ENCODE measurements around the gene OGDH. TPM values are rescaled to one million over a fixed set of nuclear protein-coding genes. Genes with fewer than 3 reads are reported as not detected.

OGDH gene
- total RNA-seq, 4 donors from 2014 or later, result 38.2 to 97.6 (median 78.6) TPM

DNA sequence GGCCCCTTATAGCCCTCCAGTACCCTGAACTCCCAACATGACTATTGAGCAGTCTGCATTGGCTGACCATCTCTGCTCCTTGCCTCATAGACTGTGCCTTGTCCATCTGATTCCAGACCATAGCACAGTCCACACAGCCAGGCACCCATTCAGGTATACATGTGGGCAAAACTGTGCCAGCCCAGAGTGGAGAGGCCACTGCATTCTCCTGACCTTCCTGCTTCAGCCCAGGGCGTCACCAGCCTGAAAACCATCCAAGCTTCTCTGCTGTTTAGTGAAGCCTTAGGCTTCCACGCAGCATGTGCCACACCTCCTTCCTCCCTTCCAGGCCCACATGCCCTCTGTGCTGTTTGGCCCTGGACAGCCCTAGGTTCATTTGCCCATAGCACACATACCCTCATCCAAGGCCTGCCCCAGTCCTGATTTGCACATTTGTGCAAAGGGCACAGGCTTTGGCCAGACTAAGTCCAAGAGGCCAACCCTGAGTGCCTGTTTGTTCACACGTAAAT lies 43.2 kb upstream of the OGDH start:
- no peak for DNase-seq
- H3K4me1 ChIP-seq, result no peaks in the 10 kb centered on the region
- TF ChIP-seq POLR2A (IDR thresholded peaks at IDR 0.05), result no peak
- TF ChIP-seq, protein P1, sequence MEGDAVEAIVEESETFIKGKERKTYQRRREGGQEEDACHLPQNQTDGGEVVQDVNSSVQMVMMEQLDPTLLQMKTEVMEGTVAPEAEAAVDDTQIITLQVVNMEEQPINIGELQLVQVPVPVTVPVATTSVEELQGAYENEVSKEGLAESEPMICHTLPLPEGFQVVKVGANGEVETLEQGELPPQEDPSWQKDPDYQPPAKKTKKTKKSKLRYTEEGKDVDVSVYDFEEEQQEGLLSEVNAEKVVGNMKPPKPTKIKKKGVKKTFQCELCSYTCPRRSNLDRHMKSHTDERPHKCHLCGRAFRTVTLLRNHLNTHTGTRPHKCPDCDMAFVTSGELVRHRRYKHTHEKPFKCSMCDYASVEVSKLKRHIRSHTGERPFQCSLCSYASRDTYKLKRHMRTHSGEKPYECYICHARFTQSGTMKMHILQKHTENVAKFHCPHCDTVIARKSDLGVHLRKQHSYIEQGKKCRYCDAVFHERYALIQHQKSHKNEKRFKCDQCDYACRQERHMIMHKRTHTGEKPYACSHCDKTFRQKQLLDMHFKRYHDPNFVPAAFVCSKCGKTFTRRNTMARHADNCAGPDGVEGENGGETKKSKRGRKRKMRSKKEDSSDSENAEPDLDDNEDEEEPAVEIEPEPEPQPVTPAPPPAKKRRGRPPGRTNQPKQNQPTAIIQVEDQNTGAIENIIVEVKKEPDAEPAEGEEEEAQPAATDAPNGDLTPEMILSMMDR (IDR thresholded peaks at IDR 0.05), result no peak
- no peaks in the 10 kb centered on the region for H3K9me3 ChIP-seq
- H3K27ac ChIP-seq, result no peak overlapping the region
- no peaks in the 10 kb centered on the region for H3K27me3 ChIP-seq
- intact Hi-C loops (cut with DNase I; ENCODE audit: low total_unique reads), result no loop called here
- no peaks in the 10 kb centered on the region for H3K36me3 ChIP-seq
- H3K4me3 ChIP-seq, result no peak overlapping the region

DNA sequence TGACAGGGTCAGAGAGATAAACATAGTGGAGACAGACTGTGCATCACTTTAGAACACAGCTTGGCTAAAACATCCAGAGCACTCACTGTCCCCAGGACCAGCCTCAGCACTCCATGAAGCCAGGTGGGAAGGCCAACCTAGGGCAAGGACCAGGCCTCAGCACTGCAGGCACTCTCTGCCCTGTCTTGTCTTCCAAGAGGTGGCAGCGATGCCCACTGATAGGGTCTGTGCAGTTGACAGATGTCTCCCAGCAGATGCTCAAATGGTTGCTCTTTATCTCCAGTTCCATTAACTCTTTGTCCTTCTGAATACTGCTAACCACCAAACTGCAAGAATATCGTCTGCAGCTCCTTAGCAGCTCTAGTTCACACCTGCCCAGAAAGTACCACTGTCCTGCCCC lies 41.8 kb upstream of the OGDH start:
- TF ChIP-seq POLR2A (IDR thresholded peaks at IDR 0.05), result no peak
- TF ChIP-seq, protein P1 (IDR thresholded peaks at IDR 0.05), result no peak
- Histone ChIP-seq H3K36me3 (no peaks in the 10 kb centered on the region), H3K27me3 (no peaks in the 10 kb centered on the region), H3K27ac (no peak overlapping the region), H3K4me3 (no peak overlapping the region), H3K4me1 (no peaks in the 10 kb centered on the region), H3K9me3 (no peaks in the 10 kb centered on the region)
- intact Hi-C loops (cut with DNase I; ENCODE audit: low total_unique reads), result no loop called here
- DNase-seq, result peak in 1 of 2 donors; percentile 6

DNA sequence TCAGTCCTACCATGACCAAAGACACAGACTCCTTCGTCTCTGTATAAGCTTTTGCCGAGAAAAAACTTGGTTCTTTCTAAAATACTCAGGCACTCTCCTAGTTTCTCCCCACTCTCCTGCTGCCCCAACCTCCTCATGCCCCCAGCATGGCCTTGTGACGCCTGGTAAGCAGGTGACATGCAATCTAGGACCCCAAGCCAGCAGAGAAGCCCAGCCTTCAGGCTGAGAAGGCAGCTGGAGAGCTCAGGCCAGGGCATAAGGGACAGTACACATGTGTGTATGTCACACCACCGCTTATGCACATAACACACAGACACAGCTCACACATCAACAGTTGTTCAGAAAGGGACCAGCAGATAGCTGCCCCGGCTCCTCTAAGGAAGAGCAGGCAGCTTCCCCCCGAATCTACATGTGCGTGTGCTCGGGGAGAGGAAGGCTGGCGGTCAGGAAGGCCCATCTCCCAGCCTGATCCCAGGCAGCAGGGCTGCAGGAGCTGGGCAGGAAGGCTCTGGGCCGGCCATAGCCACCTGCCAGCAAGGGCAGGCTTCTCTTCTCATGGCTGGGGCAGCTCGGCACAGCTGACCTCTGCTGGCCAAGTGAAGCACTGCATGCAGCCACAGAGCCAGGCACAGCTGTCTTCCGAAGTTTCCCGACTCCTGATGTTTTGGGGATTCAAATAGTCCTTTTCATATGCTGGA lies 41.2 kb upstream of the OGDH start:
- Histone ChIP-seq H3K9me3 (no peaks in the 10 kb centered on the region), H3K36me3 (no peaks in the 10 kb centered on the region), H3K27me3 (no peaks in the 10 kb centered on the region), H3K27ac (no peak overlapping the region), H3K4me1 (no peaks in the 10 kb centered on the region), H3K4me3 (no peak overlapping the region)
- intact Hi-C loops (cut with DNase I; ENCODE audit: low total_unique reads), result no loop called here
- no peak for TF ChIP-seq POLR2A (IDR thresholded peaks at IDR 0.05)
- TF ChIP-seq, protein P1 (IDR thresholded peaks at IDR 0.05), result peak; percentile 83 to 90 (median 84)
- DNase-seq, result peak; percentile 47 to 59

DNA sequence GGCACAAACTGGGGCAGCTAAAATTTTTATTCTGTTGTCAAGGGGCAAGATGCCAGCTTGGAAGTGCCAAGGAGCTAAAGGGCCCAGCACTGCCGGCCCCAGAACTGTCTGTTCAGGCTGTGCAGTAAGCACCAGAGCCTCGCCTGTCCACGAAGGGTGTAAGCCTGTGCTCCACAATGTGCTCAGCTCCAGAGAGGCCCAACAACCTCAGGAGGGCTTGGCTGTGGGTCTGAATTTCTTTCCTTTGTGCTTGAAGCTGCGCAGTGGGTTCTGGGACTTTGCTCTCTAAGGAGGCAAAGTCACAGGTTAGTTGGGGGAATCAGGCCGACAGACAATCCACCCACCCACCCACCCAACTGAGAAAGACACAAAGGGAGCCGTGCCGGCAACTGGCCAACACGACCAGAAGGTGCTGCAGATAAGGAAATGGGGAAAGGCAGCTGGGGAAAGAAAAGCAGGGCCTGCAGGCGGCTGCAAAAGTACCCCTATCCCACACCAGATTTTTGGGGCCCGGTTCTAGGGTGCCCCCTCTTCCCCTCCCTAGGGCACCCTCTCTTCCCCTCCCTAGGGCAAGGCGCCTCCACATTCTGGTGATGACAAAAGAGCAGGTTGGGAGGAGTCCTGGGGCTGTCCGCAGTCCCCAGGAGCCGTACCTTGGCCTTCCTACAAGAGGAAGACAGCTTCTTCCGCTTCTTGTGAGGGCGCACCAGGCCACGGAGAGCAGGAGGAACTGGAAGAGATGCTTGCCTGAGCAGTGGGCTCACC lies 40.5 kb upstream of the OGDH start:
- Histone ChIP-seq H3K4me3 (no peak overlapping the region), H3K9me3 (no peaks in the 10 kb centered on the region), H3K27me3 (no peaks in the 10 kb centered on the region), H3K36me3 (no peaks in the 10 kb centered on the region), H3K4me1 (no peaks in the 10 kb centered on the region), H3K27ac (no peak overlapping the region)
- intact Hi-C loops (cut with DNase I; ENCODE audit: low total_unique reads), result no loop called here
- DNase-seq, result no peak
- TF ChIP-seq, protein P1 (IDR thresholded peaks at IDR 0.05), result no peak
- TF ChIP-seq POLR2A (IDR thresholded peaks at IDR 0.05), result no peak

DNA sequence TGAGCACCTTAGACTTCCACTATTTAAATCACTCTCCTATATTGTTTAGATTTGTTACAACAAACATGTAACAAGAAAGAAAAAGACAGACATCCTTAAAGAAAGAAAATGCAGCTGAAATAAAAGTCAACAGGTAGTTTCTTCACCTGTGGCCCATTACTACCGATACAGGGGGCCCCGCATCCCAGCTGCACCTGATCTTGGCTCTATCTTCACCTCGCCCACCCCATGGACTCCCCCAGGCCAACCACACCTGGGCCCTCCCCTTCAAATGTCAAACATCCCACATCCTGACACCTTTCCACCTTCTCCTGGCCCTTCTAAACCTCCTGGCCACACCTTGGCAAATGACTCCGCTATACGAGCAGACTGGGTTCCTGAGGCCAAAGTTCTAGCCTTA lies 39.7 kb upstream of the OGDH start:
- no peak for DNase-seq
- Histone ChIP-seq H3K27me3 (no peaks in the 10 kb centered on the region), H3K36me3 (no peaks in the 10 kb centered on the region), H3K4me1 (no peaks in the 10 kb centered on the region), H3K27ac (no peak overlapping the region), H3K4me3 (no peak overlapping the region), H3K9me3 (no peaks in the 10 kb centered on the region)
- no peak for TF ChIP-seq POLR2A (IDR thresholded peaks at IDR 0.05)
- TF ChIP-seq, protein P1 (IDR thresholded peaks at IDR 0.05), result no peak
- intact Hi-C loops (cut with DNase I; ENCODE audit: low total_unique reads), result no loop called here
